ENCODE measurements around the gene SLC27A4. TPM values are rescaled to one million over a fixed set of nuclear protein-coding genes. Genes with fewer than 3 reads are reported as not detected.

Gene SLC27A4
- total RNA-seq, 4 donors from 2014 or later: 4.6 to 22.7 (median 9.5) TPM

GRCh38 chr9:128409978-128410377, 69.7 kb downstream of the SLC27A4 start:
- no peak overlapping the region for H3K27ac ChIP-seq
- H3K4me1 ChIP-seq: no peaks in the 10 kb centered on the region
- H3K36me3 ChIP-seq: no peaks in the 10 kb centered on the region
- intact Hi-C loops (cut with DNase I; ENCODE audit: low total_unique reads): no loop called here
- DNase-seq: no peak
- TF ChIP-seq CTCF (IDR thresholded peaks at IDR 0.05): no peak
- no peak for TF ChIP-seq POLR2A (IDR thresholded peaks at IDR 0.05)
- H3K27me3 ChIP-seq: peaks cover 0 to 5% of the 10 kb centered on the region in 2 donors
- no peak overlapping the region for H3K4me3 ChIP-seq
- H3K9me3 ChIP-seq: no peaks in the 10 kb centered on the region

MicroRNAs encoded within 50 kb of the gene (microRNA counts, 767-probe panel; counts per million panel counts)
- 0 counts per million in 2 donors for microRNA hsa-miR-219-2-3p

Small RNA genes lying within 50 kb of the gene (microRNA-seq; reads per million reads assigned to microRNA genes)
- gene MIR219B (ENCODE audit: borderline microRNAs expressed, borderline replicate concordance): not detected

Other genes with a start within 250 kb of the SLC27A4 start
- 100 to 1,000 TPM in 1 of 4 donors, 10 to 100 TPM in 3; 21.5 to 173 (median 64.2) TPM for gene PTGES2, start 212.8 kb upstream of the SLC27A4 start, total RNA-seq
- 1 to 10 TPM in 1 of 4 donors, under 1 TPM in 1, not detected in 2; 0.98 to 2.6 TPM for gene LCN2, start 191.1 kb upstream of the SLC27A4 start, total RNA-seq
- gene BBLN, start 180.3 kb upstream of the SLC27A4 start, total RNA-seq: 100 to 1,000 TPM in 2 of 4 donors, 10 to 100 TPM in 2; 31.3 to 198 (median 96.0) TPM
- 100 to 1,000 TPM in 1 of 4 donors, 10 to 100 TPM in 3; 31.3 to 151 (median 52.6) TPM for gene CIZ1, start 149.0 kb upstream of the SLC27A4 start, total RNA-seq
- gene DNM1, start 137.1 kb upstream of the SLC27A4 start, total RNA-seq: 10 to 100 TPM in 3 of 4 donors, 1 to 10 TPM in 1; 5.0 to 71.5 (median 31.0) TPM
- 100 to 1,000 TPM in 2 of 4 donors, 10 to 100 TPM in 2; 18.4 to 174 (median 89.9) TPM for gene GOLGA2, start 64.5 kb upstream of the SLC27A4 start, total RNA-seq
- gene SWI5, start 64.3 kb upstream of the SLC27A4 start, total RNA-seq: 10 to 100 TPM; 10.3 to 86.1 (median 19.3) TPM
- 10 to 100 TPM in 2 of 4 donors, 1 to 10 TPM in 1, under 1 TPM in 1; 0.29 to 14.0 (median 9.7) TPM for gene TRUB2, start 18.1 kb upstream of the SLC27A4 start, total RNA-seq
- gene COQ4, start 17.7 kb upstream of the SLC27A4 start, total RNA-seq: 10 to 100 TPM in 3 of 4 donors, 1 to 10 TPM in 1; 3.2 to 37.9 (median 29.6) TPM
- gene URM1, start 30.8 kb downstream of the SLC27A4 start, total RNA-seq: 10 to 100 TPM in 3 of 4 donors, 1 to 10 TPM in 1; 6.7 to 32.0 (median 22.4) TPM
- 10 to 100 TPM; 25.1 to 70.7 (median 39.8) TPM for gene CERCAM, start 80.3 kb downstream of the SLC27A4 start, total RNA-seq
- 10 to 100 TPM; 14.4 to 37.3 (median 25.9) TPM for gene ODF2, start 115.5 kb downstream of the SLC27A4 start, total RNA-seq
- 10 to 100 TPM in 3 of 4 donors, 1 to 10 TPM in 1; 3.3 to 25.5 (median 16.4) TPM for gene GLE1, start 164.2 kb downstream of the SLC27A4 start, total RNA-seq
- gene SPTAN1, start 212.1 kb downstream of the SLC27A4 start, total RNA-seq: 100 to 1,000 TPM; 244 to 521 (median 335) TPM

All from uterus (tissue), 4 donors.